ENCODE measurements around the gene PIK3CA.

DNA sequence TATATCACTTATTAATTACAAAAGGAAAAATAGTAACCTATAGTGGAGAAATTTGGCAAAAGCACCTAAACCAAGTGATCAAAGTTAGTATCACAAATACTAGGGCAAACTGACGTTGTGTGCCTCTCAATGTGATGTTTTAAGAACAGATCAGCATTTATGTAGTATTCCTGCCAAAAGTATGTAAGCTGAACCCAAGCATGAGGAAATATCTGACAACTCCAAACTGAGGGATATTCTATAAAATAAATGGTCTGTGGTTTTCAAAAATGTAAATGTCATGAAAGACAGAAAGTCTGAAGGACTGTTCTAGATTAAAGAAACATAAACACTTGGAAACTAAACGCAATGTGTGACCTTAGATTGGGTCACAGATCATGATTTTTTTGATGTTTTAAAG is 34.3 kb upstream of the PIK3CA start:
- TF ChIP-seq, protein P1, sequence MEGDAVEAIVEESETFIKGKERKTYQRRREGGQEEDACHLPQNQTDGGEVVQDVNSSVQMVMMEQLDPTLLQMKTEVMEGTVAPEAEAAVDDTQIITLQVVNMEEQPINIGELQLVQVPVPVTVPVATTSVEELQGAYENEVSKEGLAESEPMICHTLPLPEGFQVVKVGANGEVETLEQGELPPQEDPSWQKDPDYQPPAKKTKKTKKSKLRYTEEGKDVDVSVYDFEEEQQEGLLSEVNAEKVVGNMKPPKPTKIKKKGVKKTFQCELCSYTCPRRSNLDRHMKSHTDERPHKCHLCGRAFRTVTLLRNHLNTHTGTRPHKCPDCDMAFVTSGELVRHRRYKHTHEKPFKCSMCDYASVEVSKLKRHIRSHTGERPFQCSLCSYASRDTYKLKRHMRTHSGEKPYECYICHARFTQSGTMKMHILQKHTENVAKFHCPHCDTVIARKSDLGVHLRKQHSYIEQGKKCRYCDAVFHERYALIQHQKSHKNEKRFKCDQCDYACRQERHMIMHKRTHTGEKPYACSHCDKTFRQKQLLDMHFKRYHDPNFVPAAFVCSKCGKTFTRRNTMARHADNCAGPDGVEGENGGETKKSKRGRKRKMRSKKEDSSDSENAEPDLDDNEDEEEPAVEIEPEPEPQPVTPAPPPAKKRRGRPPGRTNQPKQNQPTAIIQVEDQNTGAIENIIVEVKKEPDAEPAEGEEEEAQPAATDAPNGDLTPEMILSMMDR (IDR thresholded peaks at IDR 0.05), result no peak
- TF ChIP-seq POLR2AphosphoS5 (IDR thresholded peaks at IDR 0.05; ENCODE audit: low read depth, low read length) (no peak), TCF7L2 (IDR thresholded peaks at IDR 0.05; ENCODE audit: low read depth, low read length) (no peak), SIN3A (IDR thresholded peaks at IDR 0.05; ENCODE audit: borderline replicate concordance, insufficient read depth, low read depth, low read length) (no peak)
